Testis (tissue), 3 donors: ENCODE results near the gene NECAB2. TPM values are rescaled to one million over a fixed set of nuclear protein-coding genes. Genes with fewer than 3 reads are reported as not detected.
"Not testable (repeated sequence)": the region's sequence is repeated elsewhere in the genome, so short reads cannot be mapped to it uniquely, and the experiment has no call there.

Experiments used
- DNase-seq: peaks from one replicate; pipeline ENCODE4 v3.0.0-alpha.2; 2019
- H3K27ac ChIP-seq, 2 donors: fragments of 200-600 bp; sonication (generic); one replicate each; pipeline ENCODE4 v1.5.1; 2019
- H3K27me3 ChIP-seq: fragments of 200-600 bp; sonication (generic); one replicate; pipeline ENCODE4 v1.5.1; 2019
- H3K36me3 ChIP-seq: fragments of 200-600 bp; sonication (generic); one replicate; pipeline ENCODE4 v1.5.1; 2017; ENCODE audit warnings: low read depth; ENCODE audit errors: missing control alignments
- H3K4me1 ChIP-seq: fragments of 200-600 bp; sonication (generic); one replicate; pipeline ENCODE4 v1.5.1; 2019
- H3K4me3 ChIP-seq, 2 donors: fragments of 200-600 bp; sonication (generic); one replicate each; pipeline ENCODE4 v1.5.1; 2017 to 2019
- H3K9me3 ChIP-seq: fragments of 200-600 bp; sonication (generic); one replicate; pipeline ENCODE4 v1.5.1; 2017
- CTCF ChIP-seq, 3 experiments: fragments of 450-650 bp in 2 of 3; fragments of 200-600 bp in 1 of 3; sonication (generic) in 1 of 3; IDR thresholded peaks; one replicate each; pipeline ENCODE4 v1.5.1; 2016 to 2019; ENCODE audit warnings: antibody characterized with exemption in 3 of 3, mild to moderate bottlenecking in 2 of 3, moderate library complexity in 1 of 3
- POLR2A ChIP-seq: fragments of 450-650 bp; IDR thresholded peaks from one replicate; pipeline ENCODE4 v1.6.1; 2017; ENCODE audit warnings: antibody characterized with exemption, mild to moderate bottlenecking, moderate library complexity
- WGBS, 2 donors: methylation state at CpG; one replicate each; pipeline ENCODE4 v1.1.5; 2018; 5-methylcytosine and 5-hydroxymethylcytosine counted together
- intact Hi-C: fragments of 100-400 bp; cut with DNase I; formaldehyde crosslinking; loops from one replicate; pipeline ENCODE4 v1.15.1; 2023; ENCODE audit warnings: low total_unique reads
- polyA plus RNA-seq: library from polyadenylated mRNA; stranded (reverse); fragments of 350-450 nt; fragmentation: Illumina TruSeq; extraction: RNeasy Lipid Tissue Mini Kit (QIAGEN cat#74804); gene quantifications from one replicate; pipeline ENCODE4 v1.2.3, GENCODE V29; 2014; ENCODE audit warnings: low read depth, low replicate concordance; ENCODE audit not compliant: insufficient read depth
- total RNA-seq, 2 donors: library from RNA; depleted of rRNA; stranded (reverse); fragments of >200 nt; gene quantifications; one replicate each; pipeline ENCODE4 v1.2.3, GENCODE V29; 2016

NECAB2 gene
- total and polyA plus RNA-seq, 3 donors from 2014 or later: 9.5 to 13.9 (median 12.9) TPM

GRCh38 chr16:83940119-83940518 is 27.9 kb upstream of the NECAB2 start:
- Histone ChIP-seq H3K9me3 (no peaks in the 10 kb centered on the region), H3K27ac (no peak overlapping the region), H3K4me1 (peaks cover 2% of the 10 kb centered on the region), H3K36me3 (no peaks in the 10 kb centered on the region), H3K27me3 (no peaks in the 10 kb centered on the region), H3K4me3 (no peak overlapping the region)
- intact Hi-C loops: no loop called here
- 79 to 81% methylated on average over 11 to 12 of the region's 12 CpGs for WGBS, 2 donors
- no peak for DNase-seq
- TF ChIP-seq POLR2A (no peak), CTCF (IDR thresholded peaks at IDR 0.05) (no peak)

GRCh38 chr16:83940630-83941378 is 27.2 kb upstream of the NECAB2 start:
- H3K9me3 ChIP-seq: no peaks in the 10 kb centered on the region
- intact Hi-C loops: no loop called here

GRCh38 chr16:83941546-83941945 is 26.5 kb upstream of the NECAB2 start:
- H3K27me3 ChIP-seq, intact Hi-C loops, DNase-seq, H3K36me3 ChIP-seq, H3K9me3 ChIP-seq, H3K27ac ChIP-seq, H3K4me1 ChIP-seq, H3K4me3 ChIP-seq: not testable (repeated sequence)
- 97 to 100% methylated on average over 9 of the region's 9 CpGs for WGBS, 2 donors

More at GRCh38 chr16:83940630-83941378, 27.2 kb upstream of the NECAB2 start:
- TF ChIP-seq POLR2A (no peak), CTCF (IDR thresholded peaks at IDR 0.05) (no peak)
- H3K4me3 ChIP-seq: no peak overlapping the region
- H3K4me1 ChIP-seq: peaks cover 2% of the 10 kb centered on the region
- no peaks in the 10 kb centered on the region for H3K27me3 ChIP-seq
- WGBS, 2 donors: 88 to 91% methylated on average over 28 of the region's 28 CpGs
- DNase-seq: no peak
- no peaks in the 10 kb centered on the region for H3K36me3 ChIP-seq
- H3K27ac ChIP-seq: no peak overlapping the region

- Histone ChIP-seq H3K4me3 (no peak overlapping the region), H3K27ac (no peak overlapping the region), H3K36me3 (no peaks in the 10 kb centered on the region), H3K27me3 (no peaks in the 10 kb centered on the region), H3K4me1 (peaks cover 2% of the 10 kb centered on the region), H3K9me3 (no peaks in the 10 kb centered on the region)
- no peak for DNase-seq
- TF ChIP-seq CTCF (IDR thresholded peaks at IDR 0.05) (no peak), POLR2A (no peak)
- WGBS, 2 donors: 87 to 96% methylated on average over 14 of the region's 14 CpGs
- intact Hi-C loops: no loop called here
Measured at GRCh38 chr16:83942074-83942473, 26.0 kb upstream of the NECAB2 start.

GRCh38 chr16:83942815-83943515 is 25.1 kb upstream of the NECAB2 start:
- no peak for DNase-seq
- no peak overlapping the region for H3K4me3 ChIP-seq
- no peaks in the 10 kb centered on the region for H3K36me3 ChIP-seq
- H3K27me3 ChIP-seq: no peaks in the 10 kb centered on the region
- intact Hi-C loops: no loop called here
- H3K27ac ChIP-seq: no peak overlapping the region
- H3K4me1 ChIP-seq: peaks cover 2% of the 10 kb centered on the region
- TF ChIP-seq POLR2A (no peak), CTCF (IDR thresholded peaks at IDR 0.05) (no peak)
- no peaks in the 10 kb centered on the region for H3K9me3 ChIP-seq
- 51 to 63% methylated on average over 8 to 11 of the region's 11 CpGs for WGBS, 2 donors
